ENCODE results near the gene PDE2A. TPM values are rescaled to one million over a fixed set of nuclear protein-coding genes. Genes with fewer than 3 reads are reported as not detected.
A peak's percentile ranks its signal among the peaks of the same experiment; 100 is the strongest.

PDE2A gene
- polyA plus RNA-seq, 3 donors from 2014 or later, result not detected

DNA sequence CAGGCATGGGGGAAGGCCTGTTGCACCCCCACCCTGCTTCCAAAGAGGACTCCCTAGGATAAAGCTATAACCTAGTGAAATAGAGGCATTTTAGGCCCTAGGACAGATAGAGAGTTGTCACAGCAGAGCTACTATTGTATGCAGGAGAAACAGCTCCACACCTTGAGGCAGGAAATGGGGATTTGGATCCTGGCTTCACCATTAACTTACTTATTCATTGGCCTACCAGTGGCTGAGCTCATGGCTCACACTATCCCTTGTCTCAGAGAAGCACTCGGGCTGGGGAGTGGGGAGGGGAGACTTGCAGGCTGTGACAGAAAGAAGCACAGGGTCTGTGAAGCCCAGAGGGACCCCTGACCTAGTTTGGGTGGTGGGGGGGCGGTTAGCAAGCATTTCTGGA, 999 bp upstream of the PDE2A start:
- peaks cover 0 to 7% of the 10 kb centered on the region in 2 donors for H3K4me1 Mint-ChIP-seq
- DNase-seq, result no peak
- H3K9me3 Mint-ChIP-seq, result peaks cover 0 to 1% (median 0%) of the 10 kb centered on the region in 6 donors
- H3K4me3 Mint-ChIP-seq, result peak overlapping the region in 1 of 5 donors; percentile 18
- H3K27ac Mint-ChIP-seq, result no peak overlapping the region
- no peaks in the 10 kb centered on the region for H3K36me3 Mint-ChIP-seq
- H3K27me3 Mint-ChIP-seq (ENCODE audit: low read depth in 3 of 3), result peaks cover 27 to 70% (median 46%) of the 10 kb centered on the region in 3 donors

DNA sequence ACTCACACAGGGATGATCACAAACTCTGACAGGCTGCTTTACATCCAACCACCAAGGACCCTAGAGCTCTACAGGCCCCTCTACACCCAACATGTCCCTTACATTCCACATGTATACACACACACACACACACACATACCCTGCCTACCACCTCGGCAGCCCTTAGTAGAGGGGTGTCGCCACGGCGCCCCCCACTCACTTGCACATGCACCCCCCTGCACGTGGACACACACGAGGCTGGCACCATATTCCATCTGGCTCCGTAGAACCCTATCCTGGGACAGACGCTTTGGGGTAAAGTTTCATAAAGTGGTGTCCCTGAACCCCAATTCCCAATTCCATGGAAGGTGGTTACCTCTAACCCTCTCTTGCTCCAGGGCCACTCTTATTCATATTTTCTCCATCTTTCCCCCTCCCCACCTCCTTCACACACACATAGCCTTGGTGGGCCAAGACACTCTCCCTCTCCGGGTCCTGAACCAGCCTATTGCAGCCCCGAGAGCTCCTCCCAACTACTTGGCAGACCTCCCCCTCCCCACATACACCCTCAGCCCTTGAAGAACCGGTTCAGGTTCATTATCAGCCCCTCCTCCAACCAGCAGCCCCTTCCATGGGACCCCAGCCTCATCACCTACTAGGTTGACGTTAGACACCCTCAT, 809 bp downstream of the PDE2A start:
- Mint-ChIP-seq H3K4me3 (no peak overlapping the region), H3K36me3 (no peaks in the 10 kb centered on the region), H3K27me3 (ENCODE audit: low read depth in 3 of 3) (peaks cover 25 to 70% (median 39%) of the 10 kb centered on the region in 3 donors), H3K27ac (peak overlapping the region in 1 of 6 donors; percentile 79), H3K9me3 (peaks cover 0 to 5% (median 0%) of the 10 kb centered on the region in 6 donors), H3K4me1 (peaks cover 8 to 12% of the 10 kb centered on the region in 2 donors)
- no peak for DNase-seq

DNA sequence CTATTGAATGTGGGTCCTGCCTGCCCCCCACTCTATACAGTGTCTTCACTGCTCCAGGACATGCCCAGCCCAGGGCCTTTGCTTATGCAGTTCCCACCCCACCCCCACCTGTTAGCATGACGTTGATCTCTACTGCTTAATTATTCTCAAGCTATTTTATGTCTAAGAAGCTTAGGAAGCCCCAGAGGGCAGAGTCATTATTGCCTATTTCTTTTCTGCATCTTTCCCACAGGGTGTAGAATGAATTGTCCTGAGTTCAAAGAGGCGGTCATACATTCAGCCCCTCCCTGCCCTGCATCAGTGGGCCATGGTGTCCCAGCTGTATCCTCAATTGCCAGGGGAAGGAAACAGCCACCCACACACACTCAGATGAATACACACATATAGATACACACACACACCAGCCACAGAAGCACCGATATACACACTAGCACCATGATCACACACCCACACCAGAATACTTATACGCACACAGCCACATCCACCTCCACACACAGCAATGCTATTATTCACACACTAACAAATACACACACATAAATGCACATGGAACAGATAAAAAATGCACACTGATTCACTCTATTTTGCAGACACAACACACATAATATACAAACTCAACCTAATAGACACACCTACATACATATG, 1.5 kb downstream of the PDE2A start:
- no peak for DNase-seq
- Mint-ChIP-seq H3K27ac (peak overlapping the region in 1 of 6 donors; percentile 79), H3K4me3 (no peak overlapping the region), H3K4me1 (peaks cover 10 to 11% of the 10 kb centered on the region in 2 donors), H3K36me3 (no peaks in the 10 kb centered on the region), H3K9me3 (peaks cover 0 to 6% (median 0%) of the 10 kb centered on the region in 6 donors), H3K27me3 (ENCODE audit: low read depth in 3 of 3) (peaks cover 22 to 63% (median 37%) of the 10 kb centered on the region in 3 donors)

DNA sequence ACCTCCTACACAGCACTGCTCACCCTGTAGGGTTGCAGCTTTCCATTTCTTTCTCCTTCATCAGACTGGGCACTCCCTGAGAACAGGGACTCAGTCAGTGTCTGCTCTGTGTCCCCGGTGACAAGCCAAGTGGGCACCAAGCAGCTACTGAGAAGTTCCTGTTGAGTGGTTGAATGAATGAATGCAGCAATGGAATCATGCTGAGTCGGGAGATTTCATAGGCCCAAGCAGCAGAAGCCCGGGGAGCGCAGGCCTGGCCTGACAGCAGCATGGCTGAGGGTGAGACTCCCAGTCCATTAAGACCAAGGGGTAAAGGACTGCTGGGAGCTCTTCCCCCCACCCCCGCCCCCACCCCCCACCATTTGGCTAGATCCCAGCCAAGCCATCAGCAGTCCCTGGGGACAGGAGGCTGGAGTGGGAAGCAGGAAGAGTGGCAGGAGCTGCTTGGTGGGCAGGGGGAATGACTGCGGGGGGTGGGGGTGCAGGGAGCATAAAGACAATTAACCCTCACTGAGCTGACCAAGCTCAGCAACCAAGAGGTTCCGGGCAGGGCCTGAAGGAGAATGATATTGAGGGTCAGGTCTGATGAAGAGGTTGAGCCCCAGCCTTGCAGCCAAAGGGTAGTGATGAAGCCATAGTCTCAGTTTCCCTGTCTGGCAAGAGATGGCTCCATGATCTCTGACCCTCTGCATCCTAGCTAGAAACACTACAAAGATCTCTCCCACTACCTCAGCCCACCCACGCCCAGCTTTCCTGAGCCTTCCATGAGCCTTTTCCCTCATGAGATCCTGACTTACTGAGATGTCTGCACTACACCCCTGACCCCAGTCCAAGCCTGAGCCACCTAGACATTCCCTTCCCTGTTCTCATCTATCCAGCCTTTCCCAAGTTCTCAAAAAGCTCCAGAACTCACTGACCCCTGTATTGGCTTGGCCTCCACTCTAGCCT, 2.8 kb downstream of the PDE2A start:
- Mint-ChIP-seq H3K27me3 (ENCODE audit: low read depth in 3 of 3) (peaks cover 19 to 60% (median 29%) of the 10 kb centered on the region in 3 donors), H3K36me3 (no peaks in the 10 kb centered on the region), H3K27ac (no peak overlapping the region)

DNA sequence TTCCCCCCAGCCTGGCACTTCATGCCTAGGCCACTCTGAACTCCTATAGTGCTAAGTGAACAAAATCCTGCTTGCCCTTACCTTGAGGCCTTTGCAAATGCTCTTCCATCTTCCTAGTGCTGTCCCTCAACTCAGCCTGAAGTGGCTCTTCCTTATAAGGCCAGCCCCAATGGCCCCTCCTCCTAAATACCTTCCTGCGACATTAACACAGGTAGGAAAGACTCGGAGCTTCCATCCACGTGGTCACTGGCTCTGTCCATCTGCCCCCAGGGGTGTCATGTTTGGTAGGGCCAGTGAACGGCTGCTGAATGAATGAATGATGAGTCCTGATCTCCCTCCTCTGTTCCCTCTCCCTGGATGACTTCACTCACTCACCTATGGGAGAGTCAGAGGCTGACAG, 4.2 kb downstream of the PDE2A start:
- peaks cover 13 to 49% (median 25%) of the 10 kb centered on the region in 3 donors for H3K27me3 Mint-ChIP-seq (ENCODE audit: low read depth in 3 of 3)
- no peak overlapping the region for H3K4me3 Mint-ChIP-seq
- H3K4me1 Mint-ChIP-seq, result peaks cover 9 to 10% of the 10 kb centered on the region in 2 donors

More for the DNA sequence above, 2.8 kb downstream of the PDE2A start:
- no peak overlapping the region for H3K4me3 Mint-ChIP-seq
- peaks cover 9 to 10% of the 10 kb centered on the region in 2 donors for H3K4me1 Mint-ChIP-seq
- DNase-seq, result no peak
- H3K9me3 Mint-ChIP-seq, result peaks cover 0 to 15% (median 3%) of the 10 kb centered on the region in 6 donors

DNA sequence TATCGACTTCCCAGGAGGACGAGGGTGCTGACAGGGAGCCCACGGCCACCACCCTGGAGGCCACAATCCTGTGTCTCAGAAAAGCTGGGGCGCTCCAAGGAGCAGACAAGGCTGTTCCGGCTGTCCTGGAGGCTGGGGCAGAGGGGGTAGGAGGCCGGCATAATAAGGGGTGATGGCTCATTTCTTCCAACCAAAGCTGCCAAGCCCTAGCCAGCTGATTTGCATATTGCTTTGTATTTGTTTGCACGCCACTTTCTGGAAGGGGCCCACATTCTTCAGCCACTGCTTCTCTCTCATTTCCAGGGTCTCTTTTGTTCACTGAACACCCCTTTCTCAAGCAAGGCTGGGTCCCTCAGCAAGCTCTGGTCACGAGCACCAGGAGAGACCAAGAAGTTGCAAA, 4.7 kb downstream of the PDE2A start:
- no peak for DNase-seq

More for the DNA sequence above, 4.2 kb downstream of the PDE2A start:
- Mint-ChIP-seq H3K9me3 (peaks cover 0 to 15% (median 3%) of the 10 kb centered on the region in 6 donors), H3K36me3 (no peaks in the 10 kb centered on the region), H3K27ac (no peak overlapping the region)
- no peak for DNase-seq

DNA sequence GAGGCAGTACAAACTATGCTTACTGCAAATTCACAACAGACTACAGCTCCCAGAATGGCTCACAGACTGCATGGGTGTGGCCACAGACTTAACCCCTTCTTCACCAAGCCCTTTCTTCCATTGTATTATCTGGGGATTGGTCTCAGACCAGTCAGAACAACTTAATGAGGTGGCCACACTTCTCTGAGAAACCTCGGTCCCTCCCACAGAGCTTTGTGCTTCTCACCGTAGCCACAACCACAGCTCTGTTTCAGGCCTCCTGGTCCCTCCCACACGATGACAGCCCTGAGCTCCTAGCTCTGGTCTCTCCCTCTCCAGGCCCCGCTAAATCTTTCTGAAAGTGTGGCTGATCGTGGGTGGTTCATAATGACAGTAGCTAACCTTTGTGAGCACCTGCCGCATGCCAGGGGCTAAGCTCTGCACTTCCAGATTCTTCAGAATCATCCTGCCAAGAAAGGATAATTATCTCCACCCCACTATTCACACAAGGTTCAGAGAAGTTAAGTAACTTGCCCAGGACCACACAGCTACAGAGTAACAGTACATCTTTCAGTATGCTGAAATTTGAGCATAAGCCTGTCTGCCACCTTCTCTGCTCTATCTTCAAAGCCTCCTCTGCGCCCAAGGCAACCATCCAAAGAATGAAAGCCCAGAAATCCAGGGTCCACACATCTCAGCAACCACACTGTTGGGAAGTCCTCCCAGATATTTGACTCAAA, 5.4 kb downstream of the PDE2A start:
- no peak overlapping the region for H3K4me3 Mint-ChIP-seq
- DNase-seq, result peak in 2 of 3 donors; percentile 24 to 30
- no peaks in the 10 kb centered on the region for H3K36me3 Mint-ChIP-seq
- peaks cover 9 to 38% (median 27%) of the 10 kb centered on the region in 3 donors for H3K27me3 Mint-ChIP-seq (ENCODE audit: low read depth in 3 of 3)
- peaks cover 9 to 10% of the 10 kb centered on the region in 2 donors for H3K4me1 Mint-ChIP-seq
- H3K9me3 Mint-ChIP-seq, result peaks cover 0 to 15% (median 3%) of the 10 kb centered on the region in 6 donors
- no peak overlapping the region for H3K27ac Mint-ChIP-seq

More for the DNA sequence above, 4.7 kb downstream of the PDE2A start:
- Mint-ChIP-seq H3K27ac (no peak overlapping the region), H3K27me3 (ENCODE audit: low read depth in 3 of 3) (peaks cover 13 to 44% (median 25%) of the 10 kb centered on the region in 3 donors), H3K36me3 (no peaks in the 10 kb centered on the region), H3K9me3 (peaks cover 0 to 15% (median 3%) of the 10 kb centered on the region in 6 donors), H3K4me1 (peaks cover 9 to 10% of the 10 kb centered on the region in 2 donors), H3K4me3 (no peak overlapping the region)

DNA sequence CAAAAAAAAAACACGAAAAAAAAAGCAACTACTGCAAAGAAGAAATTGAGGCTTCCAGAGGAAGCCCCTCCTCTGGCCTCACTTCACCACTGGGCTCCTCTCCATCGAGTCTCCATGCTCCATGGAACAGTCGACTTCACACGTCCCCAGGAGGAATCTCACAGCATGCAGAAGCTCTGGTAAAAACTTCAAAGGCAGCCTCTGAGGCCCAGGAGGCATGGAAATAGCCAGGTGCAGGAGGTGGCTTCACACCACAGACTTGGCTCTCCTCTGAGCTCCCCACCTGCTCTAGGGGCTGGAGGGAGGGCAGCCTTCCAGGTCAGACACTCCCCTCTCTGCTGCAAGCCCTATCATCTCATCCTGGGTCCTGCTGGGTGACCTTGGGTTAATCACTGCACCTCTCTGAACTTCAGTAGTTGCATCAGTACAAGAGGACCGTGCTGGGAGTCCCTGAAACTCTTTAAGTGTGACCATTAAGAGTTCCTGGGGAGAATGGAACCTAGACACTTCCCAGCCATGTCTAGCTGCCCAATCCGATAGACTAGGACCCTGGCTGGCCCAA, 8.2 kb downstream of the PDE2A start:
- no peak for DNase-seq
- Mint-ChIP-seq H3K36me3 (no peaks in the 10 kb centered on the region), H3K9me3 (peaks cover 0 to 15% (median 3%) of the 10 kb centered on the region in 6 donors), H3K27ac (no peak overlapping the region), H3K4me3 (no peak overlapping the region), H3K4me1 (peaks cover 9 to 10% of the 10 kb centered on the region in 2 donors), H3K27me3 (ENCODE audit: low read depth in 3 of 3) (peaks cover 3 to 13% (median 13%) of the 10 kb centered on the region in 3 donors)

DNA sequence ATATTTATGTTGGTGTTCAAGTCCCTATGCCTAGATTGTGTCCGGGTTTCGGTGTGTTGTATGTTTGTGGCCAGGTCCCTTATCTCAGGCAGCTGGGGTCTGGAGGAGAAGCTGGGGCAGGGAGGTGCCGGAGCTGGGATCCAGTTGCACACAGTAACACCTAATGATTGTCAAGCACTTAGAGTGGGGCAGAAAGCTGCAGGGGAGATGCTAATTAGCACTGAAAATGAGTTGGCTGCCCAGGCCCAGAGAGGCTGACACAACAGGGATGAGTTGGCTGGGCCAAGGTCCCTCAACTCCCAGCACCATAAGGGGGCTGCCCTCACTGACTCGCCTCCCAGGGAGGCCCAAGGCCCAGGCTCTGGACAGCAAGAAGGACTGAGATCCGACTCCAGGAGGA, 12.2 kb downstream of the PDE2A start:
- Mint-ChIP-seq H3K4me3 (no peak overlapping the region), H3K9me3 (peaks cover 0 to 2% (median 0%) of the 10 kb centered on the region in 6 donors), H3K36me3 (no peaks in the 10 kb centered on the region), H3K27me3 (ENCODE audit: low read depth in 3 of 3) (peaks cover 2 to 8% (median 3%) of the 10 kb centered on the region in 3 donors), H3K27ac (no peak overlapping the region), H3K4me1 (no peaks in the 10 kb centered on the region)
- DNase-seq, result no peak

DNA sequence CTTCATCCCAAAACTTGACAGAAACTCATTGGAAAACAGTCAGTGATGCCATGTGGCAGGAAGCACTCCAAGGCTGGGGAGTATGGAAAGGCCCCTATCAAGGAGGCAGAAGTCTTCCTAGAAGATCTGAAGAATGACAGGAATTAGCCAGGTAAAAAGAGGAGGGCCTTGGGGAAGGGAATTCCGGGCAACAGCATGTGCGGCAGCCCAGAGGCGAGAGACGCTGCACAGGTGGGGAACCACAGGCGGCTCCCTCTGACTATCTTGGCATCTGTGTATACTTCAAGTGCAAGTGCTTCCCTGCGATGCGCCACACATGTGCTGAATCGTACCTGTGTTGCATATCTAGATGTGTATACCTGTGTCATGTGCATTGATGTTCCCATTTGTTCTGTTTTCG, 12.7 kb downstream of the PDE2A start:
- H3K36me3 Mint-ChIP-seq, result no peaks in the 10 kb centered on the region
- peaks cover 0 to 7% (median 3%) of the 10 kb centered on the region in 3 donors for H3K27me3 Mint-ChIP-seq (ENCODE audit: low read depth in 3 of 3)
- no peak overlapping the region for H3K27ac Mint-ChIP-seq
- H3K4me3 Mint-ChIP-seq, result no peak overlapping the region
- no peaks in the 10 kb centered on the region for H3K9me3 Mint-ChIP-seq
- H3K4me1 Mint-ChIP-seq, result no peaks in the 10 kb centered on the region
- DNase-seq, result no peak

DNA sequence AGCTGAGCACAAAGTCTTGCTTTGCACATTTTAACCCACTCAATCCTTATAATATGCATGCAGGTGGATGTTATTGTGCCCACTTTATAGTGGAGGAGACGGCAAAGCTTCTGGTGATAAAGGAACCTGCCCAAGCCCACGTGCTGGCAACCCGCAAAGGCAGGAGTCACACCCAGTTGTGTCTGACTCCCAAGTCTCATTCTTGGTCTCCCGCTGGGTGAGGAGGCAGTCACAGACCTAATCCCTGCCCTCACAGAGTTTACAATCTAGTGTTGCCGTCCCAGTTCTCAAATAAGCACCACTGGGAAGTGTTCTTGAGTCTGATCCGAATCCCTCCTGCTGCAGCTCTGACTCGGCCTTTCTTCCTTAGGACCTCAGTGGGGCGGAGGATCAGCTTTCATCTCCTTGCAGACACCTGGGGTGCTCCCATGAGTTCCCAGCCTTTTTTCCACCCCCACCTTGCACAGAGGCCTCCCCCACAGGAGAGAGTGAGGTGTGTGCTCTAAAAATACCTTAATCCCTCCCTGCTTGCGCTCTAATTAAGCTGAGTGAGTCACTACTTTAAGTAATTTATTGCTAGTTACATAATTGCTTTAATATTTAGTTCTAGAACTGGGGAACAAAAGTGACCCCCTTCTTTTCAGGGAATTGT, 15.1 kb downstream of the PDE2A start:
- H3K9me3 Mint-ChIP-seq, result no peaks in the 10 kb centered on the region
- no peak for DNase-seq
- peaks cover 0 to 6% (median 4%) of the 10 kb centered on the region in 3 donors for H3K27me3 Mint-ChIP-seq (ENCODE audit: low read depth in 3 of 3)
- H3K4me1 Mint-ChIP-seq, result no peaks in the 10 kb centered on the region
- no peak overlapping the region for H3K27ac Mint-ChIP-seq
- no peak overlapping the region for H3K4me3 Mint-ChIP-seq
- H3K36me3 Mint-ChIP-seq, result no peaks in the 10 kb centered on the region

DNA sequence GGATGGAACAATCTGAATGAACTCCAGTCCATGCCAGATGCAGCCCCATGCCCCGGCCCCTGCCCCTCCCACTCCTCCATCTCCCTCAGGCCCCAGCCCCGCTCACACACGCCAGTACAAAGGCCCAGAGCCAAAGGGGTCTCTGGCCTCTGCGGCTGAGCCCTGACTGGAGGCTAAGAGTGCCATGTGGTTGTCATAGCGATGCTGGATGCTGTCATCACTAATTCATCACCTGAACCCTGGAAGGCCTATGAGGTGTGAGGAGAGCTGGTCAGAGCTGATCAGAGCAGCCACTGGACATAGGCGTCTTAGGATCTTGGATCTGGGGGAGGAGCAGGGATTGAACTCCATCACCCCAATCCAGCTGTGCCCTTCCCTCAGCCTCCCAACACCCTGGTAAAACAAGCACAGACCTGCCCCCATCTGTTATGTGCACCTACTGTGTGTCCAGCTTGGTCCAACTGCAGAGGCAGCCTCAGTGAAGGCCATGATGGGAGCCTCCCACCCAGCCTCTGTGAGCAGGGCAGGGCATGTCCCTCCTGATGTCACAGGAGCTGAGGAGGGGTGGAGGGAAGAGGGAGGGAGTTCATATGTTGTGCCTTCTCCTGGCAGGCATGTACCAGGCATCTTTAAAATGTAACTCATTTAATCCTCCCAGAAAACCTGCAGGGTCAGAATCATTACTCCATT, 16.7 kb downstream of the PDE2A start:
- no peak overlapping the region for H3K27ac Mint-ChIP-seq
- H3K4me1 Mint-ChIP-seq, result no peaks in the 10 kb centered on the region
- DNase-seq, result no peak
- no peaks in the 10 kb centered on the region for H3K9me3 Mint-ChIP-seq
- no peak overlapping the region for H3K4me3 Mint-ChIP-seq
- no peaks in the 10 kb centered on the region for H3K36me3 Mint-ChIP-seq
- H3K27me3 Mint-ChIP-seq (ENCODE audit: low read depth in 3 of 3), result peaks cover 0 to 6% (median 4%) of the 10 kb centered on the region in 3 donors

Data from immature natural killer cell (primary cell).